ENCODE results near the gene UBAP2L. TPM values are rescaled to one million over a fixed set of nuclear protein-coding genes. Genes with fewer than 3 reads are reported as not detected.

The UBAP2L gene
- total RNA-seq, 1 donor from 2014 or later: 218 TPM

- peaks cover 17% of the 10 kb centered on the region for H4K20me1 ChIP-seq (ENCODE audit: insufficient read depth, low read length)
- no peaks in the 10 kb centered on the region for H3K9me3 ChIP-seq (ENCODE audit: insufficient read depth, low read depth, low read length)
- H3K9ac ChIP-seq (ENCODE audit: low read length): no peak overlapping the region
- H3K4me3 ChIP-seq (ENCODE audit: insufficient read depth, low read depth, low read length): no peak overlapping the region
- H3K4me2 ChIP-seq (ENCODE audit: low read length): no peak overlapping the region
- peaks cover 7% of the 10 kb centered on the region for H3K27me3 ChIP-seq (ENCODE audit: insufficient read depth, low read length)
- no peaks in the 10 kb centered on the region for H3K36me3 ChIP-seq (ENCODE audit: insufficient read depth, low read length)
- no peak overlapping the region for H3K27ac ChIP-seq (ENCODE audit: low read depth, low read length)
- DNase-seq (ENCODE audit: low read depth) (no peak), FAIRE-seq (no peak)
- peaks cover 12% of the 10 kb centered on the region for H3K4me1 ChIP-seq (ENCODE audit: insufficient read depth, low read length)
- Mint-ChIP-seq H3K27me3 (ENCODE audit: low read depth, unreplicated experiment) (peaks cover 4% of the 10 kb centered on the region), H3K27ac (ENCODE audit: unreplicated experiment) (peak overlapping the region; percentile 51), H3K36me3 (ENCODE audit: low read depth, unreplicated experiment) (peaks cover 3% of the 10 kb centered on the region), H3K4me3 (ENCODE audit: unreplicated experiment) (peak overlapping the region; percentile 28), H3K9me3 (ENCODE audit: unreplicated experiment) (peaks cover 2% of the 10 kb centered on the region), H3K4me1 (ENCODE audit: low read depth, unreplicated experiment) (peaks cover 6% of the 10 kb centered on the region)
- H2AFZ ChIP-seq (ENCODE audit: low read depth, low read length): no peak overlapping the region
- TF ChIP-seq, protein P1, sequence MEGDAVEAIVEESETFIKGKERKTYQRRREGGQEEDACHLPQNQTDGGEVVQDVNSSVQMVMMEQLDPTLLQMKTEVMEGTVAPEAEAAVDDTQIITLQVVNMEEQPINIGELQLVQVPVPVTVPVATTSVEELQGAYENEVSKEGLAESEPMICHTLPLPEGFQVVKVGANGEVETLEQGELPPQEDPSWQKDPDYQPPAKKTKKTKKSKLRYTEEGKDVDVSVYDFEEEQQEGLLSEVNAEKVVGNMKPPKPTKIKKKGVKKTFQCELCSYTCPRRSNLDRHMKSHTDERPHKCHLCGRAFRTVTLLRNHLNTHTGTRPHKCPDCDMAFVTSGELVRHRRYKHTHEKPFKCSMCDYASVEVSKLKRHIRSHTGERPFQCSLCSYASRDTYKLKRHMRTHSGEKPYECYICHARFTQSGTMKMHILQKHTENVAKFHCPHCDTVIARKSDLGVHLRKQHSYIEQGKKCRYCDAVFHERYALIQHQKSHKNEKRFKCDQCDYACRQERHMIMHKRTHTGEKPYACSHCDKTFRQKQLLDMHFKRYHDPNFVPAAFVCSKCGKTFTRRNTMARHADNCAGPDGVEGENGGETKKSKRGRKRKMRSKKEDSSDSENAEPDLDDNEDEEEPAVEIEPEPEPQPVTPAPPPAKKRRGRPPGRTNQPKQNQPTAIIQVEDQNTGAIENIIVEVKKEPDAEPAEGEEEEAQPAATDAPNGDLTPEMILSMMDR (IDR thresholded peaks at IDR 0.05; ENCODE audit: insufficient read depth, low read depth, low read length): peak; percentile 13
- no peak for TF ChIP-seq EZH2 (IDR thresholded peaks at IDR 0.05; ENCODE audit: insufficient read depth, low read length)
- peaks cover 19% of the 10 kb centered on the region for H3K79me2 ChIP-seq (ENCODE audit: insufficient read depth, low read length)
Observed at GRCh38 chr1:154186177-154186576, 34.6 kb upstream of the UBAP2L start.

GRCh38 chr1:154186852-154187501 lies 33.8 kb upstream of the UBAP2L start:
- peaks cover 8% of the 10 kb centered on the region for H3K27me3 Mint-ChIP-seq (ENCODE audit: low read depth, unreplicated experiment)
- no peak for FAIRE-seq
- H3K4me3 ChIP-seq (ENCODE audit: insufficient read depth, low read depth, low read length): no peak overlapping the region
- H3K27ac Mint-ChIP-seq (ENCODE audit: unreplicated experiment): peak overlapping the region; percentile 56
- peaks cover 3% of the 10 kb centered on the region for H3K4me1 Mint-ChIP-seq (ENCODE audit: low read depth, unreplicated experiment)
- peaks cover 3% of the 10 kb centered on the region for H3K36me3 Mint-ChIP-seq (ENCODE audit: low read depth, unreplicated experiment)
- no peak overlapping the region for H2AFZ ChIP-seq (ENCODE audit: low read depth, low read length)
- peaks cover 14% of the 10 kb centered on the region for H3K27me3 ChIP-seq (ENCODE audit: insufficient read depth, low read length)
- H3K4me1 ChIP-seq (ENCODE audit: insufficient read depth, low read length): peaks cover 10% of the 10 kb centered on the region
- TF ChIP-seq EZH2 (IDR thresholded peaks at IDR 0.05; ENCODE audit: insufficient read depth, low read length): no peak
- TF ChIP-seq, protein P1 (IDR thresholded peaks at IDR 0.05; ENCODE audit: insufficient read depth, low read depth, low read length): no peak
- H3K4me3 Mint-ChIP-seq (ENCODE audit: unreplicated experiment): no peak overlapping the region
- H3K79me2 ChIP-seq (ENCODE audit: insufficient read depth, low read length): peaks cover 11% of the 10 kb centered on the region
- H4K20me1 ChIP-seq (ENCODE audit: insufficient read depth, low read length): peaks cover 9% of the 10 kb centered on the region
- no peak overlapping the region for H3K27ac ChIP-seq (ENCODE audit: low read depth, low read length)
- H3K9me3 Mint-ChIP-seq (ENCODE audit: unreplicated experiment): peaks cover 2% of the 10 kb centered on the region
- H3K4me2 ChIP-seq (ENCODE audit: low read length): no peak overlapping the region
- H3K36me3 ChIP-seq (ENCODE audit: insufficient read depth, low read length): no peaks in the 10 kb centered on the region
- H3K9me3 ChIP-seq (ENCODE audit: insufficient read depth, low read depth, low read length): no peaks in the 10 kb centered on the region
- H3K9ac ChIP-seq (ENCODE audit: low read length): no peak overlapping the region
- no peak for DNase-seq (ENCODE audit: low read depth)

DNA sequence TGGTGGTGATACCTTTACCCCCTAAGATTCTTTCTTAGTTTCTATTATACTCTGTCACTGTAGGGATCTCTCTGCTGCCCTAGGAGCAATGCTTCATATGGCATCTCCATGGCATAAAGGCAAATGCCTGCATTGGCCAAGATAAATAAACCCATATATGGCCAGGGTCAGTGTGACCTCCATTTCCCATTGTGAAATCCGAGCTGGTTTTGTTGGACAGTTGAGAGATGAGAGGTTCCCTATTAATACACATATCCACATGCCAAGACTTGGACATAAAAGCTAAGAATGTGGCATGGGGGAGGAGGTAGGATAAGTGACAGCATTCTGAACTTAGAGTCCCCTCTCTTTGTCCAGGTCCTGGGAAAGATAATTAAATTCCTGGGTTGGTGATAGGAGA lies 30.2 kb upstream of the UBAP2L start:
- no peak overlapping the region for H3K4me3 ChIP-seq (ENCODE audit: insufficient read depth, low read depth, low read length)
- H3K9me3 ChIP-seq (ENCODE audit: insufficient read depth, low read depth, low read length): no peaks in the 10 kb centered on the region
- FAIRE-seq (no peak), DNase-seq (ENCODE audit: low read depth) (no peak)
- no peaks in the 10 kb centered on the region for H3K79me2 ChIP-seq (ENCODE audit: insufficient read depth, low read length)
- H3K9ac ChIP-seq (ENCODE audit: low read length): no peak overlapping the region
- TF ChIP-seq EZH2 (IDR thresholded peaks at IDR 0.05; ENCODE audit: insufficient read depth, low read length): no peak
- TF ChIP-seq, protein P1 (IDR thresholded peaks at IDR 0.05; ENCODE audit: insufficient read depth, low read depth, low read length): no peak
- no peaks in the 10 kb centered on the region for H4K20me1 ChIP-seq (ENCODE audit: insufficient read depth, low read length)
- peaks cover 34% of the 10 kb centered on the region for H3K27me3 ChIP-seq (ENCODE audit: insufficient read depth, low read length)
- H3K4me1 Mint-ChIP-seq (ENCODE audit: low read depth, unreplicated experiment): no peaks in the 10 kb centered on the region
- H3K27ac ChIP-seq (ENCODE audit: low read depth, low read length): no peak overlapping the region
- H2AFZ ChIP-seq (ENCODE audit: low read depth, low read length): no peak overlapping the region
- H3K9me3 Mint-ChIP-seq (ENCODE audit: unreplicated experiment): peaks cover 2% of the 10 kb centered on the region
- no peak overlapping the region for H3K27ac Mint-ChIP-seq (ENCODE audit: unreplicated experiment)
- H3K36me3 Mint-ChIP-seq (ENCODE audit: low read depth, unreplicated experiment): peaks cover 2% of the 10 kb centered on the region
- no peak overlapping the region for H3K4me2 ChIP-seq (ENCODE audit: low read length)
- H3K4me3 Mint-ChIP-seq (ENCODE audit: unreplicated experiment): no peak overlapping the region
- H3K4me1 ChIP-seq (ENCODE audit: insufficient read depth, low read length): peaks cover 5% of the 10 kb centered on the region
- no peaks in the 10 kb centered on the region for H3K36me3 ChIP-seq (ENCODE audit: insufficient read depth, low read length)
- H3K27me3 Mint-ChIP-seq (ENCODE audit: low read depth, unreplicated experiment): peaks cover 37% of the 10 kb centered on the region
